ENCODE results near the gene ASCC1.

ASCC1 gene

GRCh38 chr10:72173619-72174296, 42.3 kb downstream of the ASCC1 start:
- TF ChIP-seq CTCF (IDR thresholded peaks at IDR 0.05; ENCODE audit: low read depth, low read length, missing control alignments): no peak
- no peak overlapping the region for H3K4me3 ChIP-seq (replicated peaks; ENCODE audit: low read depth, low read length)
- DNase-seq (ENCODE audit: extremely low read depth, low read depth): no peak

- no peak for TF ChIP-seq CTCF (IDR thresholded peaks at IDR 0.05; ENCODE audit: low read depth, low read length, missing control alignments)
- no peak for DNase-seq (ENCODE audit: extremely low read depth, low read depth)
- H3K4me3 ChIP-seq (replicated peaks; ENCODE audit: low read depth, low read length): no peak overlapping the region
Measured at GRCh38 chr10:72173262-72173618, 42.8 kb downstream of the ASCC1 start.

- H3K4me3 ChIP-seq (replicated peaks; ENCODE audit: low read depth, low read length): no peak overlapping the region
- DNase-seq (ENCODE audit: extremely low read depth, low read depth): peak; percentile 77
- TF ChIP-seq CTCF (IDR thresholded peaks at IDR 0.05; ENCODE audit: low read depth, low read length, missing control alignments): no peak
Measured at GRCh38 chr10:72171175-72171630, 44.9 kb downstream of the ASCC1 start.

- no peak for TF ChIP-seq CTCF (IDR thresholded peaks at IDR 0.05; ENCODE audit: low read depth, low read length, missing control alignments)
- H3K4me3 ChIP-seq (replicated peaks; ENCODE audit: low read depth, low read length): no peak overlapping the region
- DNase-seq (ENCODE audit: extremely low read depth, low read depth): no peak
Measured at GRCh38 chr10:72170733-72171132, 45.3 kb downstream of the ASCC1 start.

GRCh38 chr10:72170263-72170662, 45.8 kb downstream of the ASCC1 start:
- no peak overlapping the region for H3K4me3 ChIP-seq (replicated peaks; ENCODE audit: low read depth, low read length)
- no peak for DNase-seq (ENCODE audit: extremely low read depth, low read depth)
- TF ChIP-seq CTCF (IDR thresholded peaks at IDR 0.05; ENCODE audit: low read depth, low read length, missing control alignments): no peak

GRCh38 chr10:72167118-72167517, 49.0 kb downstream of the ASCC1 start:
- no peak for DNase-seq (ENCODE audit: extremely low read depth, low read depth)
- TF ChIP-seq CTCF (IDR thresholded peaks at IDR 0.05; ENCODE audit: low read depth, low read length, missing control alignments): no peak
- no peak overlapping the region for H3K4me3 ChIP-seq (replicated peaks; ENCODE audit: low read depth, low read length)

- peak; percentile 5 for DNase-seq (ENCODE audit: extremely low read depth, low read depth)
- no peak for TF ChIP-seq CTCF (IDR thresholded peaks at IDR 0.05; ENCODE audit: low read depth, low read length, missing control alignments)
- no peak overlapping the region for H3K4me3 ChIP-seq (replicated peaks; ENCODE audit: low read depth, low read length)
Measured at GRCh38 chr10:72164617-72165016, 51.5 kb downstream of the ASCC1 start.
